COR-L47 (cell line): Measurements from ENCODE around the gene PRPF38B.
"Not testable (repeated sequence)": the region's sequence is repeated elsewhere in the genome, so short reads cannot be mapped to it uniquely, and the experiment has no call there.

Source experiments
- DNase-seq: peaks from one replicate; lab custom pipeline; 2025; lab: John Stamatoyannopoulos, UW

The PRPF38B gene

DNA sequence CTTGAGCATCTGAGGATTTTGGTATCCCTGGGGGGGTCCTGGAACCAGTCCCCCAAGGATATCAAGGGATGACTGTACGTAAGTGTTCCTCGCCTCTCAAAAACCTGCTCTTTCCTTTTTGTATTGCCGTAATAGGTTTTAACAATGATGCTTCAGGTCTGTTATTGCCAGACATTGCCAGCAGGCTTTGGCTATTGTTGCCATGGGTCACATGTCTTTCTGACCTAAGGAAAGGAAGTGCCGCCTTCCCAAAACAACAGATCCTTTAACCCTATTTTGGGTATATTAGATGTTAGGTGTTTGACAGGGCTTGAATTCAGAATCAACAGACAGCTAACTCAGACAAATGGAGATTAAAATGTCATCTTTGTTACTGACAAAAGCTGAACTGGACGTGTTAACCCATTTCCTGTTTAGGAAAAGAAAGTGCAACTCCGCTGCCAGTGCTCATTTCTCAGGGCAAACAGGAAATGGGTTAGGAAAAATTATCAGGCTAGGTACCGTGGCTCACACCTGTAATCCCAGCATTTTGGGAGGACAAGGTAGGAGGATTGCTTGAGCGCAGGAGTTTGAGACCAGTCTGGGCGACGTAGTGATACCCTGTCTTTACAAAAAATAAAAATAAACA is 12.4 kb upstream of the PRPF38B start:
- DNase-seq = no peak

DNA sequence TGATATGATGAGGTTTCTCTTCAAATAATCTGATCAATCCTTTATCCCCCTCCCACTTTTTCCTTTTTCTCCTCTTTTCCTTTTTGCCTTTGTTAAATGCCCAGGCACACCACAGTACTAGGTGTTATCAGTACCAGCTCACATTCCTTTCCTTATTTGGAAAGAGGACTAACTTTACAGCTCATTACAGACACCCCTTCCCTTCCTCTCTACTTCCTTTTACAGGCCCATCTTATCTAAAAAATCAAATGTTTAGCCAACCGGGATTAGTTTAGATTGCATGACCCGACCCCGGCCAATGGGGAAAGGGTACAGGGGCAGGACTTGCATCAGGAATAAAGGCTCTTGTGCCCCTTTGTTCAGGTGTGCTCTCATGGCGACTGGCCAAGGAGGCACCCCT is 10.4 kb upstream of the PRPF38B start:
- not testable (repeated sequence) for DNase-seq

DNA sequence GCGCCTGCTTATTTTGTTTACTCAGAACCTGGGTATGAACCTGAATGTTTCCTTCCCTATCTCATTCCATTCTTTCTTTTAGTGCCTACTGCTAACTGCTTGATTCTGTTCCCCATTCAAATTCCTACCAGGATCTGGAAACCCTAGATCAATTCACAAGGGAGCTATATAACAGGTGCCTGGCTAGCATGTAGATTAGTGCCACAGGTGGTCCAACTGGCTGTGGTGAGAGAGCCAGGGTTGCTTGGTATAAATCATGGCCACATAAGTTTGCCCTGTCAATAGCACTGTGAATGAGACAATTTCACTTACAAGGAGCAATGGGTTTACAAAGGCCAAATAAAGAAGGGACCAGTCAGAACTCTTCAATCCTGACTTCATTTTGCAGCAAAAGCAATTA is 6.6 kb upstream of the PRPF38B start:
- no peak for DNase-seq

DNA sequence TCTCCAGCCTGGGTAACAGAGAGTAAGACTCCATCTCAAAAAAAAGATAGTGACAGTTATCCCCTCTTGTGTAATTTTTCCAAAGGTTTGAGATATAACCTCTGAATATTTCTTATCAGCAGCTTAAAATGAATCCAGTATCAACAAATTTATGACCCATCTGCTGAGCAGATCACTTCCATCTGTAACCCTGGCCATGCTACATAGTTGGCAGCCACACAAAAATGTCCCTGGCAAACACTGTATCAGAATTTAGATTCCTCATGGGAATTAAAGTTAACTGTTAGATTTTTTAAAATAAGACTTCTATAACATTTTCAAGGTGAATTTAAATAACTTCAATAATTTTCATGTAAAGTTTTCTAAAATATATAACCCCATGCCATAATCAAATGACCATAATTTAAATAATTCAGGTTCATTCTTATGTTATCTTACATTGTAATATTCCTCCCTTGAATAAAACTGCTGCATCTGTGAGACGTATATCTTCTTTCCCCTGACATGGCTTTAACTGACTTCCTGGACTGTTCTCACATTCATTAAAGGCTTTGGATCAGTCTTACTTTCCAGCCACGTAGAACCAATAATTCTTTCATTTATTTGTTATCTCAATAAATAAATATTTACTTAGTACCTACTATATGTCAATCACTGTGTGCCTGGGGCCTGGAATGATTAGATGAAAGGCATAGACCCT is 5.3 kb upstream of the PRPF38B start:
- DNase-seq = no peak

DNA sequence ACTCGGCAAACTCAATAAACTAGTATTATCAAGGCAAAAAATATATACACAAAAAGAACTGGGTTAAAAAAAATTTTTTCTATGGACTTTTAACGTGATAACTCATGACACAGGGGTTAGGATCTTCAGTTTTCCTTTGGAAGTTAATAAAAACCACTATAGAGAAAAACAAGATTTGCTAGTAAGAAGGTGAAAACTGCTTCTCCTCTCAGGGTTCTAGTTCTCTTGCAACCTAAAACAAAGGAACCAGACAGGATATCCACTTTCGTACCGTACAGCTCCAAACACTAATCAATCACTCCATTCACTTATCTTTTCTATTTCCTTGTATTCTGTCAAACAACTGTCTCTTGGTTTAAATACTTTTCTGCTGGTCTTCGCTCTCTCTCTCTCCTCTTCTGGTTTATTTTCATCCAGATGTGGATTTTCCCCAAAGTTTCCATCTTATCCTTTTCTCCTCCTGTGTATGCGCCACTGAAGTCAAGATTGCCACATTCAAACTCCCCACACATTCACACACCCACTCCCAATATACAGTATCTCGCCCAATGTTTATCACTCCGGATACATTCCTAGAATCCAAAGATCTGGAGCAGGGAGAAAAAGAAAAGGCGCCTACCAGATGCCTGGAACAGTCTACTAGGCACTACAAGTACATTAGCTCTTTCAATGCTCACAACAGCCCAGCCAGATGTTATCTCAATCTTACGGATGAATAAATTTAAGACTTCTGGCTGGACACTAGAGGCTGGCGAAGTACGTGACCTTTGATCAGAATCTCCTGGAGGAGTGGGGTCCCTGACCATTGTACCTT is 775 bp upstream of the PRPF38B start:
- no peak for DNase-seq

DNA sequence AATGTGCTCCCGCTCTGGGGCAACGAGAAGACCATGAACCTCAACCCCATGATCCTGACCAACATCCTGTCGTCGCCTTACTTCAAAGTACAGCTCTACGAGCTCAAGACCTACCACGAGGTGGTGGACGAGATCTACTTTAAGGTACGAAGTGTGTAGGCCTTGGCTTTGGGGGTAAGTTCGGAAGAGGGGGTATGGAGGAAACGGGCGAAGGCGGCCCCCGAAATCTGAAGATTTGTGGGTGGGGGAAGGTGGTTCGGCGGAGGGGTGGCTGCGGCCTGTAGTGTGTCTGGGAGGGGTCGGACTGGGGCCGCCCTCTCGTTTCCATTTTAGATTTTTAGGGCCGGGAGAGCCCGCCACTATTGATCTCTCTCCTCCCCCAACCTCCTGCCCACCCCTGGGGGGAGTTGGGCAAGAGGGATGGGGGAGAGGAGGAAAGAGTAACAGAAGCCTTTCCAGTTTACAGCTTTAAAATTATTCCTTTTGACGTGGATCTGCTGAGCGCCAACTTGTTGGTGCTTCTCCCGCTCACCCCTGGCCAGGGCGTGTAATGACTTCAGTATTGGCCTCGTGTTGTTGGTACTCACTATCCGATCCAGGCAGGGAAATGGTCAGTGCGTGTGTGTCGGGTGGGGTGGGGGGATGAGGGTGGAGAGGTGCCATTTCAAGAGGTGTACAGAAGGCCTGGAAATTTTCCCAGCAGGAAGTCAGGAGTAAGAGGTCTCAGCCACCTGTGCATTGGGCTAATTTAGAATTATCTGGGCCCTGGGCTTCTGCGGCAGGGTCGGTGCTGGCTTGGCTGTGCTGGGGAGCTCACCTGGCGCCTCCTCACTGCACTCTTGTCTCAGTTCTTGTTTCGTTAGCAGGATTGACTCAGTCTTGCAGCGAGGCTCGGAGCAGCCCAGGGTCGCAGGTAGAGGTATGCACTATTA is 880 bp downstream of the PRPF38B start:
- DNase-seq = peak; percentile 45

DNA sequence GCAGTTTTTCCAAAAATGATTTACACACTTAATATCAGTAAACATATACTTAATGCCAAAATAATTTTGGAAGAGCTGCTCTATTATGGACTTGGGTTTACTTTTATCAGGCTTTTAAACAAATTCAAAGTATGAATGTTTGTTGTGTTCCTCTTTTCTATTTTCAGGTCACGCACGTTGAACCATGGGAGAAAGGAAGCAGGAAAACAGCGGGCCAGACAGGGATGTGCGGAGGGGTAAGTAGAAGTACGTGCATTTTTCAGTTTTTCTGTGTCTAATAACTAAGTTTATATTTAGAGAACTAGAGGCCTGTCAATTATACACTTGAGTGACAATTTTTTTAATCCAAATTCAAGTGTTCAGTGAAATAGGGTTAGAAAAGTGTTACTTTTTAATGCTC is 3.4 kb downstream of the PRPF38B start:
- no peak for DNase-seq

DNA sequence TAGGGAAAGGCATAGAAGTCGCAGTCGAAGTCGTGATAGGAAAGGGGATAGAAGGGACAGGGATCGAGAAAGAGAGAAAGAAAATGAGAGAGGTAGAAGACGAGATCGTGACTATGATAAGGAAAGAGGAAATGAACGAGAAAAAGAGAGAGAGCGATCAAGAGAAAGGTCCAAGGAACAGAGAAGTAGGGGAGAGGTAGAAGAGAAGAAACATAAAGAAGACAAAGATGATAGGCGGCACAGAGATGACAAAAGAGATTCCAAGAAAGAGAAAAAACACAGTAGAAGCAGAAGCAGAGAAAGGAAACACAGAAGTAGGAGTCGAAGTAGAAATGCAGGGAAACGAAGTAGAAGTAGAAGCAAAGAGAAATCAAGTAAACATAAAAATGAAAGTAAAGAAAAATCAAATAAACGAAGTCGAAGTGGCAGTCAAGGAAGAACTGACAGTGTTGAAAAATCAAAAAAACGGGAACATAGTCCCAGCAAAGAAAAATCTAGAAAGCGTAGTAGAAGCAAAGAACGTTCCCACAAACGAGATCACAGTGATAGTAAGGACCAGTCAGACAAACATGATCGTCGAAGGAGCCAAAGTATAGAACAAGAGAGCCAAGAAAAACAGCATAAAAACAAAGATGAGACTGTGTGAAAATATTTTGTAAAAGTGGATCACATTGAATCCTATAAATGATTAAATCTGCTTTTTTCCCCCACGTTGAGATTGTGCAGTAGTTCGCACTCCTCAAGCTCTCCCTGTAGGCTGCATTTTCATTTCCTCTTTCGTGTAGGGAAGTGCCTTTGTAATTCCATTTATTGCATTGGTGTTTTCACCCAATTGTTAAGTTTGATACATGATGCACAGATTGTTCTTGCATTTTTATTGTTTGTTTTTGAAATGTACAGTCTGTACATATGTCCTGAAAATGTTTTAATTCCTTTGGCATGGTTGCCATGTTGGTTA is 7.5 kb downstream of the PRPF38B start:
- DNase-seq = no peak

DNA sequence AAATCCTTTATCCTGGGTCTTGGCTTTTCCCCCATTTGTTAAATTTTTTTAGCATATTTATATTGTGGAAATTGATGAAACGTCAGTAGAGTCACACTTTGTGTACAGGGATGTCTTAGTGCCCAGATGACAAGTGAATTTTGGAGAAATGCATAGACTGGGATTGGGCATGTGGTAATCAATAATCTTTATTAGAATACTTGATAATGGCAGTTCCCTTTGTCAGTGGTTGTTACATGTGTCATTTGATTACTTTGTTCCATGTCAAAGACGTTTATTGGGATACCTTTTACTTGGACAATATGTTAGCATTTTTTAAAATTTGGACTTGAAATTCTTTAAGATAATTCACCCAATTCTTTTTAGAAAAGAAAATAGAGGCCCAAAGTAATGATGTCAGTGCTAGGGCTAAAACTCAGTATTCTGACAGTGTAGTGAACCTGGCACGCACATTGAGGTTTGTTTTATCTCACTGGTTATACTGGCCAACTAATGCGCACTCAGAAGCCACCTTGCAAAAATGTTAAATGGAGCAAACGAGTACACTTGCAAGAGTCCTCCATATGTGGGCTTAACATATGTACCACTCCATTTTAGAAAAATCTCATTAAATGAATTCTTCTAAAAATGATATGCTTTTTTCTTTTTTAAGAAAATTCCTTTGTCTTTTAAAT is 9.2 kb downstream of the PRPF38B start:
- DNase-seq = no peak

DNA sequence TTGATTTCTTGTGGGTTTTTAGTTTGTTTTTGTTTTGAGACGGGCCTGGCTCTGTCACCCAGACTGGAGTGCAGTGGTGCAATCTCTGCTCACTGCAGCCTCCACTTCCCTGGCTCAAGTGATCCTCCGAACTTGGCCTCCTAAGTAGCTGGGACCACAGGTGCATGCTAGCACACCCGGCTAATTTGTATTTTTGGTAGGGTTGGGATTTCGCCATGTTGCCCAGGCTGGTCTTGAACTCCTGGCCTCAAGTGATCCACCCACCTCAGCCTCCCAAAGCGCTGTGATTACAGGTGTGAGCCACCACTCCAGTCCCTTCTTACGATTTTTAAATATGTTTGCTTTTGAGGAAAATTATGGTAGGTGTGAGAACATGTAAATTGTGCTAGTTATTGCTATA is 10.0 kb downstream of the PRPF38B start:
- DNase-seq = not testable (repeated sequence)

DNA sequence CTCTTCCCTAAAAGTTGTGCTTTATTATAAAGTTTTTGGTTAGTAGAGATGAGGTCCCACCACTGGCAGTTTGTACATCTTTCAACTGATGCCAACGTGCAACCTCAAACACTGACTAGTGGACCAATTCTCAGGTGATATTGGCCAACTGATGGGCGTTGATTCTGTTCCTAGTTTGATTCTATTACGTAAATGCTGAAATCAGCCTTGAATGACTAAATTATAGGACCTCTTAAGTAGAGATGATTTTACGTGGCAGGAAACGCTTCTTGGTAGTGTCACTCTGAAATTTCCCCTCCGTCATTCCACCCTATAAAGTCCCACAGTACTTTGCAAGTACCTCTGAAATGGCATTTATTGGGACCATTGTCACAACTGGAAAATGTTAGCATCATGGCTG is 11.8 kb downstream of the PRPF38B start:
- no peak for DNase-seq

DNA sequence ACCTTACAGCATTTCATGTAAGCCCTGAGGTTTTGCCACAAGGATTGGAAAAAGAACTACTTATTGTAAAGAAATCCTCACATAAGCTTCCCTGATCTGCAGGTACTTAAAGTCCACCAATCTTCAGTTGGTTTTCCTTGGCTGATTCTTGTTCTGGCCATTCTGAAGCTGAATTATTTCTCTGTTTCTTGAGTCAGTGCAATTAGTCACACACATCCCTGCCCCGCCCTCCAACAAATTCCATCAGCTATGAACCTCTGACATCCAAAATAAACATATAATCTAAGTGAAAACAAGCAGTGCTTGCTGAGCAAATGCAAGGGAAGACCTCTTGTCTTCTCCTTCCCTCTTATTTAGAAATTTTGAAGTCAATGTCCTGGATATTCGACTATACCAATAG is 12.4 kb downstream of the PRPF38B start:
- no peak for DNase-seq

DNA sequence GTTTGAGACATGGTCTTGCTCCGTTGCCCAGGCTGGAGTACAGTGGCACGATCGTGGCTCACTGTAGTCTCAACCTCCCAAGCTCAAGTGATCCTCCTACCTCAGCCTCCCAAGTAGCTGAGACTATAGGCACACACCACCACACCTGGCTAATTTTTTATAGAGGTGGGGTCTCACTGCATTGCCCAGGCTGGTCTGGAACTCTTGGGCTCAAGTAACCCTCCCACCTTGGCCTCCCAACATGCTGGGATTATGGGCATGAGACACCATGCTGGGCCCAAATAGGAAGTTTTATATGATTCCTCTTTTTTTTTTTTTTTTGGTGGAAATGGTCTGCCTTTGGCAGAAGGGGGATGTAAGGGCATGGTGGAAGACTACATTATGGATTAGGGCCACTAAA is 14.5 kb downstream of the PRPF38B start:
- no peak for DNase-seq

DNA sequence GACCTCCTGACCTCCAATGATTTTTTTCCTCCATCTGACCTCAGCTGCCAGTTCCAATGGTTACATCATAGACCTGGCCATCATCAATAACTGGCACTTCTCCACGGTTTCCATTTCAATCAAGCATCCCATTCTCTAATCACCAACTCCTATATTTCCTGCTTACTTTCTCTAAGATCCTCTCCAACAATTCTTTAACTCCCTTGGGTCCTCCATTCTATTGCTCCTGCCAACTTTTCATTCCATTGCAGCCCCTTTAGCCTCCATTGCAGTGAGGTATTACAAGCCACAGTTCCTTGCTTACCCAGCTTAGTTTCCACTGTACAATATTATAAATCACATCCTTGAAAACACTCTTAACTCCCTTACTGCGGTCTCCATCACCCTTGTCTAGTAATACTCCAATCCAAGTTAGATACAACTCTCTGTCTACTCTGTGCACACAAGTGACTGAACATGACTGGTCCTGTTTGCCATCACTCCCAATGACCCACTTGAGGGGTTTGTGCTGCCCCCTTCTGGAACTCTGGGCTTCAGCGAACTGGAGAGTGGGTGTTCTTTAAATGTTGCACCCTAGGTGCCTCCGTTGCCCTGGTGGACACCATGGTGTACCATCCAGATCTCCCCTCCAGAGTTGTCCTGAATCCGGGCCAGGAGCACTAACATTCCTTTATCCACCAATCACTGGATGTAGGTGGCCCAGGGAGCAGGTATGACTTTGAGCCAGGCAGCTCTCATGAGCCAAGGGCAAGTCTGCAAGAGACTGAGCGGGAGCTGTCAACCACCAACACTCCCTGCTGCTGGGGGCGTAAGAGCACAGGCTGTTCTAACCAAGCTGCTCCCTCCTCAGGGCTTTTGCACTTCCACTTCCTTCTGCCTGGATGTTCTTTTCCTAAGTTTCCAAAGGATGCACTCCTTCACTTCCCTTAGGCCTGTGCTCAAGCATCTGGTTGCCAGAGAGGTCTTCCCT is 16.9 kb downstream of the PRPF38B start:
- no peak for DNase-seq

DNA sequence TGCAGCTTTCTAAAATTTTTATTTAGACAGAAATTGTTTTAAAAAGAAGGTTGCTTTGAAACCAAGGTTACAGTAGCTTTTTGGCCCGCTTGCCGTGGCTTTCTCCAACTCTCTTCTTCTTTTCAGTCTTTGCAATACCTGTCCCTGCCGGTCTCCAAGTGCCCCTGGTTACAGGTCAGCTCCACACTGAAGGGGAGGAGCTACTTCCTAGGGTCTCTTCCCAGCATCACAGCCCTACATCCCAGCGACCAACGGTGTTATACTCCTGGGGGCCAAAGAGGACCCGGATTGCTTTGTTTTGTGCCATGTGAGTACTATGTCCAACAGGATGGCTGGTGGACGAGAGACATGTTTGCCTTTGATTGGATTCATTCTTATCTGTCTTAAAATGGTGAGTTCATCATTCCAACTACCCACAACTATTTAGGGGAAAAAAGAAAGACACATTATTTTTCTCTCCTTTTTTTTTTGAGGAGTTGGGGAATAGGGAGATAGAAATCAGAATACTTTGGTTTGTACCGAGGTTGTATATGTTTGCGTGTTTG is 20.6 kb downstream of the PRPF38B start, which contains the start of gene FNDC7:
FNDC7 (plus strand) TSS at position 303 of the 545 bp plus-strand sequence; CDS start at position 329, 26 bp downstream.
- no peak for DNase-seq

DNA sequence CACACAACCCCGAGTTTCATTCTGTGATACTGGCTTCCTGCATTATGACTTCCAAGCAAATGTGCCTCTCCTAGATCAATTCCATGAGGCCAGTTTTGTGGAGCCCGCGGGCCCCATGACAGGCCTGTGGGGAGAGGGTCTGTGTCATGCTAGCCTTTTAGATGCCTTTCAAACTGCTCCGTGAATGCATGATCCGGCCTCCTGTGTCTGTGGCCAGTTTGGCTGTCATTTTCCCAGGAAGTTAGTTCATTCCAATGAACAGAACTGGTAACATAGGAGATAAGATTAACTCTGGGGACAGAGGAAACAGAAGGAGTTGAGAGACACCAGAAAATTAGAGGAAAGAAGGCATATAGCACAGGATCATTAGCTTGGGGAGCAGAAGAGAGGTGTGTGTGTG is 23.8 kb downstream of the PRPF38B start:
- DNase-seq = no peak

DNA sequence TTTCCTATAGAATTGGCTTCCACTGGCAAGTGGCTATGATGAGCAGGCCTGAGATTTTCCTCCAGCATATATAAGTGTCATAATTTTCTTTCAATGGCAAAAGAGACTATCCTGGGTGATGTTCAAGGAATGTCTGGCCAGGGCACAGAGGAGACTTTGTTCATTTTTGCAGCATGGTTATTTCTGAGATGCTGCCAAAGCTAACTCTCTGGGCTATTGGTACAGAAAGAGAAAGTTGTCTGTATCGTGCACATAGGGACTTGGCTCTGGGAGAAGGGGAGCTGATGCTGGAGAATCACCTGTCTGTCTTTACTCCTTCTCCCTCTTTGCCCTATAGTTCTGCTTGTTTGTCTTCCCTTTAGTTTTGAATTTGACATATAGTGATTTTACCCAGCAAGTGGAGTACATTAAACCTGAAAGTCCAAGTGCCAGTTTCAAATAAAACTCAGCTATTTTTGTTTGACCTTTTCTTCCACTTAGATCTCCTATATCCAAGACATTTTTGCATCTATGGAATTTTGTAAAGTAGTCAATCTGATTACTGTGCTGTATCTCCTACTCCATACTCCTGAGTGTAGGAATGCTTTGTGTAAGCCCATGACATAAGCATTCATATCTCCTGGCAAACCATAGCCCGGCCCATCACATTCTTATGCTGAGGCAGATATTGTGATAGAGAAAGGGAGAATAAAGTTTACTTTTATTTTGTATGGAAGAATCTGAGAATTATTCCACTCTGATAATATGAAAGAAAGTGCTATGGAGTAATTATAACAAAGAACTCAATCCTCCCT is 24.5 kb downstream of the PRPF38B start:
- no peak for DNase-seq
